Activated T-cell treated with anti-CD3 and anti-CD28 coated beads, Interleukin-2, amount 50 U/mL, for 72 hours (primary cell): Measurements from ENCODE around the gene PEX11G. TPM values are rescaled to one million over a fixed set of nuclear protein-coding genes. Genes with fewer than 3 reads are reported as not detected.
"Not testable (repeated sequence)": the region's sequence is repeated elsewhere in the genome, so short reads cannot be mapped to it uniquely, and the experiment has no call there.

ENCODE experiments used
- ATAC-seq, 2 donors: fragments of 150-1000 bp; cut with Tn5 transposase; replicated peaks in 1 of 2; 2 replicates each; pipeline ENCODE4 v1.10.0; 2021; ENCODE audit warnings: moderate library complexity in 2 of 2, mild to moderate bottlenecking in 1 of 2
- DNase-seq, 2 donors: peaks; one replicate each; pipeline ENCODE4 v3.0.0; 2021 to 2022; ENCODE audit warnings: mixed read lengths in 1 of 2
- H3K27ac Mint-ChIP-seq: one replicate; pipeline ENCODE4 v1.8.0; 2022; ENCODE audit warnings: mild to moderate bottlenecking, moderate library complexity, mixed read lengths
- H3K27me3 Mint-ChIP-seq: one replicate; pipeline ENCODE4 v1.8.0; 2022; ENCODE audit warnings: low read depth, mixed read lengths
- H3K36me3 Mint-ChIP-seq, 2 donors: one replicate each; pipeline ENCODE4 v1.8.0; 2022; ENCODE audit warnings: mixed read lengths in 2 of 2, mild to moderate bottlenecking in 1 of 2; ENCODE audit not compliant: insufficient read depth in 2 of 2
- H3K4me1 Mint-ChIP-seq: one replicate; pipeline ENCODE4 v1.8.0; 2022; ENCODE audit warnings: low read depth, mixed read lengths
- H3K4me3 Mint-ChIP-seq, 2 donors: one replicate each; pipeline ENCODE4 v1.8.0; 2022; ENCODE audit warnings: mild to moderate bottlenecking in 2 of 2, mixed read lengths in 2 of 2, moderate library complexity in 2 of 2
- H3K9me3 Mint-ChIP-seq, 2 donors: one replicate each; pipeline ENCODE4 v1.8.0; 2022; ENCODE audit warnings: mixed read lengths in 2 of 2
- total RNA-seq, 2 donors: library from RNA; stranded (reverse); gene quantifications; one replicate each; pipeline ENCODE4 v1.2.3, GENCODE V29; 2022

PEX11G gene
- total RNA-seq, 2 donors from 2014 or later, result 1.1 to 3.4 TPM

GRCh38 chr19:7461841-7462629 lies 26.8 kb downstream of the PEX11G start:
- DNase-seq (no peak), ATAC-seq (no peak)
- no peak overlapping the region for H3K4me3 Mint-ChIP-seq
- no peak overlapping the region for H3K27ac Mint-ChIP-seq
- H3K27me3 Mint-ChIP-seq, result no peaks in the 10 kb centered on the region
- H3K9me3 Mint-ChIP-seq, result no peaks in the 10 kb centered on the region
- H3K4me1 Mint-ChIP-seq, result no peaks in the 10 kb centered on the region
- H3K36me3 Mint-ChIP-seq, result peaks cover 2 to 3% of the 10 kb centered on the region in 2 donors

GRCh38 chr19:7460562-7460966 lies 28.3 kb downstream of the PEX11G start:
- peaks cover 8% of the 10 kb centered on the region in 2 donors for H3K36me3 Mint-ChIP-seq
- ATAC-seq (no peak), DNase-seq (no peak)
- no peaks in the 10 kb centered on the region for H3K27me3 Mint-ChIP-seq
- H3K4me3 Mint-ChIP-seq, result no peak overlapping the region
- H3K27ac Mint-ChIP-seq, result no peak overlapping the region
- peaks cover 0 to under 1% of the 10 kb centered on the region in 2 donors for H3K9me3 Mint-ChIP-seq
- H3K4me1 Mint-ChIP-seq, result no peaks in the 10 kb centered on the region

GRCh38 chr19:7459773-7460172 lies 29.1 kb downstream of the PEX11G start:
- H3K4me1 Mint-ChIP-seq, result no peaks in the 10 kb centered on the region
- H3K27me3 Mint-ChIP-seq, result no peaks in the 10 kb centered on the region
- DNase-seq (no peak), ATAC-seq (no peak)
- peaks cover 14 to 16% of the 10 kb centered on the region in 2 donors for H3K36me3 Mint-ChIP-seq
- H3K9me3 Mint-ChIP-seq, result peaks cover 0 to 3% of the 10 kb centered on the region in 2 donors
- H3K27ac Mint-ChIP-seq, result no peak overlapping the region
- H3K4me3 Mint-ChIP-seq, result no peak overlapping the region

- no peaks in the 10 kb centered on the region for H3K4me1 Mint-ChIP-seq
- H3K9me3 Mint-ChIP-seq, result peaks cover 0 to 3% of the 10 kb centered on the region in 2 donors
- ATAC-seq (no peak), DNase-seq (no peak)
- no peaks in the 10 kb centered on the region for H3K27me3 Mint-ChIP-seq
- H3K27ac Mint-ChIP-seq, result no peak overlapping the region
- H3K4me3 Mint-ChIP-seq, result no peak overlapping the region
- H3K36me3 Mint-ChIP-seq, result peaks cover 23 to 27% of the 10 kb centered on the region in 2 donors
Observed at GRCh38 chr19:7458675-7459074, 30.2 kb downstream of the PEX11G start.

GRCh38 chr19:7456964-7457541 lies 31.8 kb downstream of the PEX11G start:
- Mint-ChIP-seq H3K36me3 (peaks cover 27 to 34% of the 10 kb centered on the region in 2 donors), H3K27ac (peak overlapping the region; percentile 31), H3K9me3 (peaks cover 0 to 3% of the 10 kb centered on the region in 2 donors), H3K4me1 (no peaks in the 10 kb centered on the region), H3K27me3 (no peaks in the 10 kb centered on the region), H3K4me3 (no peak overlapping the region)
- ATAC-seq (peak in 1 of 2 donors; percentile 56), DNase-seq (no peak)

GRCh38 chr19:7455600-7456296 lies 33.1 kb downstream of the PEX11G start:
- H3K36me3 Mint-ChIP-seq, result peaks cover 25 to 36% of the 10 kb centered on the region in 2 donors

GRCh38 chr19:7454998-7455397 lies 33.8 kb downstream of the PEX11G start:
- ATAC-seq (no peak), DNase-seq (no peak)
- Mint-ChIP-seq H3K4me3 (no peak overlapping the region), H3K9me3 (peaks cover 5 to 7% of the 10 kb centered on the region in 2 donors), H3K4me1 (peaks cover 5% of the 10 kb centered on the region), H3K27ac (peak overlapping the region; percentile 19), H3K36me3 (peaks cover 30 to 43% of the 10 kb centered on the region in 2 donors), H3K27me3 (no peaks in the 10 kb centered on the region)

More at GRCh38 chr19:7455600-7456296, 33.1 kb downstream of the PEX11G start:
- Mint-ChIP-seq H3K4me3 (no peak overlapping the region), H3K9me3 (peaks cover 2 to 4% of the 10 kb centered on the region in 2 donors), H3K27ac (no peak overlapping the region), H3K4me1 (peaks cover 5% of the 10 kb centered on the region), H3K27me3 (no peaks in the 10 kb centered on the region)
- no peak for DNase-seq
- no peak for ATAC-seq

- Mint-ChIP-seq H3K4me3 (no peak overlapping the region), H3K36me3 (peaks cover 25 to 48% of the 10 kb centered on the region in 2 donors), H3K4me1 (peaks cover 5% of the 10 kb centered on the region), H3K27ac (no peak overlapping the region), H3K27me3 (no peaks in the 10 kb centered on the region), H3K9me3 (peaks cover 4 to 7% of the 10 kb centered on the region in 2 donors)
- no peak for DNase-seq
- no peak for ATAC-seq
Observed at GRCh38 chr19:7450243-7451223, 38.3 kb downstream of the PEX11G start.

GRCh38 chr19:7449391-7450070 lies 39.3 kb downstream of the PEX11G start:
- not testable (repeated sequence) for DNase-seq, H3K9me3 Mint-ChIP-seq, H3K4me1 Mint-ChIP-seq, H3K27me3 Mint-ChIP-seq, H3K4me3 Mint-ChIP-seq, H3K27ac Mint-ChIP-seq
- ATAC-seq, result peak in 1 of 2 donors; percentile 36
- H3K36me3 Mint-ChIP-seq, result peaks cover 16 to 38% of the 10 kb centered on the region in 2 donors

GRCh38 chr19:7447648-7448047 lies 41.2 kb downstream of the PEX11G start:
- ATAC-seq (no peak), DNase-seq (no peak)
- Mint-ChIP-seq H3K4me1 (peaks cover 5% of the 10 kb centered on the region), H3K36me3 (peaks cover 5 to 30% of the 10 kb centered on the region in 2 donors), H3K27ac (no peak overlapping the region), H3K4me3 (no peak overlapping the region), H3K9me3 (peaks cover 2 to 7% of the 10 kb centered on the region in 2 donors), H3K27me3 (no peaks in the 10 kb centered on the region)

- H3K27ac Mint-ChIP-seq, result no peak overlapping the region
- DNase-seq (no peak), ATAC-seq (no peak)
- H3K36me3 Mint-ChIP-seq, result peaks cover 3 to 22% of the 10 kb centered on the region in 2 donors
- H3K4me3 Mint-ChIP-seq, result no peak overlapping the region
- peaks cover 0 to under 1% of the 10 kb centered on the region in 2 donors for H3K9me3 Mint-ChIP-seq
- no peaks in the 10 kb centered on the region for H3K4me1 Mint-ChIP-seq
- no peaks in the 10 kb centered on the region for H3K27me3 Mint-ChIP-seq
Observed at GRCh38 chr19:7445104-7445503, 43.7 kb downstream of the PEX11G start.

- ATAC-seq (no peak), DNase-seq (no peak)
- Mint-ChIP-seq H3K4me1 (no peaks in the 10 kb centered on the region), H3K4me3 (no peak overlapping the region), H3K27ac (no peak overlapping the region), H3K36me3 (peaks cover 3 to 21% of the 10 kb centered on the region in 2 donors), H3K27me3 (no peaks in the 10 kb centered on the region), H3K9me3 (no peaks in the 10 kb centered on the region)
Observed at GRCh38 chr19:7444042-7444441, 44.8 kb downstream of the PEX11G start.
